Epithelial cell of esophagus (primary cell): Measurements from ENCODE around the gene BSN.
A peak's percentile ranks its signal among the peaks of the same experiment; 100 is the strongest.

ENCODE experiments used
- DNase-seq: peaks from one replicate; pipeline ENCODE4 v3.0.0; 2010; ENCODE audit warnings: low read depth
- H3K4me3 ChIP-seq: 2 replicates; pipeline ENCODE4 v1.5.1; 2011; ENCODE audit warnings: mild to moderate bottlenecking, low read length, control low read depth
- TF ChIP-seq, protein P1 (sequence below): IDR thresholded peaks from 2 replicates; pipeline ENCODE4 v1.5.1; 2011; ENCODE audit warnings: low read depth, mild to moderate bottlenecking, low read length, control low read depth, inconsistent platforms; ENCODE audit not compliant: insufficient read depth; ENCODE audit errors: missing control alignments

Gene BSN

DNA sequence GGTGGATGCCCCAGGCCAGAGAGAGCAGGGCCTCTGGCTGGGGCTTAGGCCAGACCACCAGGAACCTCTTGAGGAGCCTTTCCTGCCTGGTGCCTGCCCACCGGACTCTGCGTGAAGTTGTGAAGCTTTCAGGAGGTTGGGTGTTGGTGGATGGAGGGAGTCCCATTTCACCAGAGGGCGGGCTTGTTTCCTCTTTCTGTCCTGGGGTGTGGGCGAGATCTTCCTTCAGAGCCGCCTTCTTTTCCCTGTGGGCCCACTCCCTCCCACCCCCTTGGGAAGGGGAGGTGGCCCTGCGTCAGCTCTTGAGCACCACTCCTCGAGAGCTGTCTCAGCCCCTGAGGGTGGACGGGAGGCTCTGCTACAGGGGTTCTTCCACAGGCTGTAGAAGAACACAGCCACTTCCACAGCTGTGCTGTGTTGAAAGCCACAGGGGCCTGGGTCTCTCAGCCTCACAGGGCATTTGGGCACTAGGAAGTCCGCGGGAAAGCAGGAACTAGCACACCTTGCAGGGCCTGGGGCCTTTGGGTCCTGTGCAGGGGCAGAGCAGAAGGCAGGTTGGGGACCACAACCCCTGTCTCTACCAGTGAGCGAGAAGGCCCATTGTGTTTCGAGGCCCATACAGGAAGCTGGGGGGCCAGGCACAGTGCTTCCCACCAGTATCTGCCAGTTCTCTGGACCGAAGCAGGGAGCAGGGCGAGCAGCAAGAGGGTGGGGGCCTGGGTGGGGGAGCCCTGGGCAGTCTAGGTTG is 163.1 kb downstream of the BSN start:
- TF ChIP-seq, protein P1, sequence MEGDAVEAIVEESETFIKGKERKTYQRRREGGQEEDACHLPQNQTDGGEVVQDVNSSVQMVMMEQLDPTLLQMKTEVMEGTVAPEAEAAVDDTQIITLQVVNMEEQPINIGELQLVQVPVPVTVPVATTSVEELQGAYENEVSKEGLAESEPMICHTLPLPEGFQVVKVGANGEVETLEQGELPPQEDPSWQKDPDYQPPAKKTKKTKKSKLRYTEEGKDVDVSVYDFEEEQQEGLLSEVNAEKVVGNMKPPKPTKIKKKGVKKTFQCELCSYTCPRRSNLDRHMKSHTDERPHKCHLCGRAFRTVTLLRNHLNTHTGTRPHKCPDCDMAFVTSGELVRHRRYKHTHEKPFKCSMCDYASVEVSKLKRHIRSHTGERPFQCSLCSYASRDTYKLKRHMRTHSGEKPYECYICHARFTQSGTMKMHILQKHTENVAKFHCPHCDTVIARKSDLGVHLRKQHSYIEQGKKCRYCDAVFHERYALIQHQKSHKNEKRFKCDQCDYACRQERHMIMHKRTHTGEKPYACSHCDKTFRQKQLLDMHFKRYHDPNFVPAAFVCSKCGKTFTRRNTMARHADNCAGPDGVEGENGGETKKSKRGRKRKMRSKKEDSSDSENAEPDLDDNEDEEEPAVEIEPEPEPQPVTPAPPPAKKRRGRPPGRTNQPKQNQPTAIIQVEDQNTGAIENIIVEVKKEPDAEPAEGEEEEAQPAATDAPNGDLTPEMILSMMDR, result no peak
- DNase-seq, result no peak
- H3K4me3 ChIP-seq, result no peak overlapping the region

DNA sequence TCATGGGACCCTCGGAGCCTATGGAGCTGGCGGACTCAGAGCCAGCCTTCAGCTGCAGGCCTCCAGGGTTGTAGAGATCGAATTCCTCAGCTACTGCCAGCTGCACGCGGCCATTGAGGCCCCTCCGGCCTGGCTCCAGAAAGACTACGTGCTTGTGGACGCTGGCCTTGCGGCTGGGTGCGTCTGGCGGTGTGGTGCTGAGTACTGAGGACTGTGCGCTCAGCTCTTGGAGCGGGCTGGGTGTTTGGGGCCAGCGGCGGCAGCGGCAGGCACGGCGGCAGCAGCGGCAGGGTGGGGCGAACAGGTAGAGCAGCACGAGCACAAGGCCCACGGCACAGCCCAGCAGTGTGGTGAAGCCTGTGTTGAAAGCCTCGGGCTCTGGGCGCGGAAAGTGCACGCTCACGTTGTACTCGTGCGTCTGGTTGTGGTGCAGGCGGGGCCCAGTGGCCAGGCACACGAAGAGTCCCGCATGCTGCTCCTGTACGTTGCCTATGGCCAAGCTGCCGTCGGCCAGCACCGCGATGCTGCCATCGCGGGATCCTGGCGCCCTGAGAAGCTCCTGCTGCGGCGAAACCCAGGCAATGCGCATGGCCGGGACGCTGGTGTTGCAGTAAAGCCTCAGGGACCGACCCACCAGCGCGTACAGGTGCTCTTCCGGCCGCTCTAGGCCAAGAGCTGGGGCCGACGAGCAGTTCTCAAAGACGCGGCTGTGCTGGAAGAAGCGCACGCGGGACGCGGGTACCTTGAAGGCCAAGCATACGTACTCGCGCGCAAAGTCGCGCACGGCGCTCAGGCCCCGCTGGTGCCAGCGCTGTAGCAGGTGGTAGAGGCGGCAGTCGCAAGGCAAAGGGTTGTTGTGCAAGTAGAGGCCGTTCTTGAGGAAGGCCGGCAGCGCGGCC is 163.9 kb downstream of the BSN start:
- H3K4me3 ChIP-seq, result peak overlapping the region; percentile 46
- peak; percentile 47 for DNase-seq
- TF ChIP-seq, protein P1, result no peak

DNA sequence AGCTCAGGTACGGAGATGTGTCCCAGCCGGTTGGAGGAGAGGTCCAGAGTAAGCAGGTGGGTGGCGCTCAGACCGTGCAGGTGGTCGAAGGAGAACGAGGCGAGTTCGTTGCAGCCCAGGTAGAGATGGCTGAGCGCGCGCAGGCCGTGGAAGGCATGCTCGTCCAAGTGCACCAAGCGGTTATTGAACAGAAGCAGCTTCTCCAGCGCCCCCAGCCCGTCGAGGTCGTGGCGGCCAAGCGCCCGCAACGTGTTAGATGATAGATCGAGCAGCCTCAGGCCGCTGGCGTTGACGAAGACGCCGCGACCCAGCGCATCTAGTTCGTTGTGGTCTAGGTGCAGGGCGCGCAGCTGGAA is 164.6 kb downstream of the BSN start:
- TF ChIP-seq, protein P1, result no peak
- no peak for DNase-seq
- peak overlapping the region; percentile 46 for H3K4me3 ChIP-seq

DNA sequence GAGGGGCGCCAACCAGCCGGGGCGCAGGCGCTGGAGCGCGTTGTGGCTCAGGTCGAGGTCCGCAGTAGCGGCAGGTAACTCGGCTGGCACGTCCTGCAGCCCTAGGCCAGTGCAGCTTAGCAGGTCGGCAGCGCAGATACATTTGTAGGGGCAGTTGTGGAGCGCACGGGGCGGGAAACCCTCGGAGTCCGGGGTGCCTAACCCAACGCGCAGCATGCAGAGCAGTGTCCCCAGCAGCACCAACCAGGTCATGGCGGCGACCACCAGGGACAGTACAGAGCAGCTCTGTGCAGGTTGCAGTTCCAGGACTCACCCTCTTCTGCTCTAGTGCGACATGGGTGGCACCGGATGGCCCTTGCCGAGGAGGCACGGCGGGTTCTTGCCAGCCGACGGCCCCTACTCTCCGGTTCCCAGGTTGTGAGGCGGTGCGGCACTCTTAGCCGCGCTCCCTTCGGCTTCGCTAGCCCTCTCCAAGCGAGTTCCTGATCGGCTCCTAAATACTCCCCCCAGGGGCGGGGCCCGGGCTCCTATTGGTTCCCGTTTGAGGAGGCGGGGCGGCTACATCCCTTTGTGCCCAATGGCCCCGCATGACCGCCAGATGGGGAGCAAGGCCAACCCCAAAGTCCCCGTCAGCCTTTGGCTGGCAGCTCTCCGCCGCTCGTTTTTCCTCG is 165.1 kb downstream of the BSN start, which contains the start of gene AMIGO3:
AMIGO3 (minus strand) TSS at position 471 of the 671 bp plus-strand sequence; CDS start at position 252, 219 bp downstream.
- TF ChIP-seq, protein P1, result peak; percentile 14
- DNase-seq, result peak; percentile 96
- H3K4me3 ChIP-seq, result peak within 1 kb of the TSS; percentile 46
